Vagina (tissue), 2 donors: ENCODE measurements around the gene CATSPERB. TPM values are rescaled to one million over a fixed set of nuclear protein-coding genes. Genes with fewer than 3 reads are reported as not detected.
"Not testable (repeated sequence)": the region's sequence is repeated elsewhere in the genome, so short reads cannot be mapped to it uniquely, and the experiment has no call there.

Experiments used
- DNase-seq, 2 donors: peaks; one replicate each; pipeline ENCODE4 v3.0.0-alpha.2; 2017; ENCODE audit errors: extremely low spot score in 2 of 2
- H3K27ac ChIP-seq: fragments of 200-600 bp; sonication (generic); one replicate; pipeline ENCODE4 v1.5.1; 2019
- H3K27me3 ChIP-seq: fragments of 200-600 bp; sonication (generic); one replicate; pipeline ENCODE4 v1.5.1; 2019
- H3K36me3 ChIP-seq, 2 donors: fragments of 200-600 bp; sonication (generic); one replicate each; pipeline ENCODE4 v1.5.1; 2017 to 2019
- H3K4me1 ChIP-seq: fragments of 200-600 bp; sonication (generic); one replicate; pipeline ENCODE4 v1.5.1; 2019
- H3K4me3 ChIP-seq, 2 donors: fragments of 200-600 bp; sonication (generic); 1 replicate in 1 of 2; 2 replicates in 1 of 2; pipeline ENCODE4 v1.5.1; 2016 to 2019
- H3K9me3 ChIP-seq: fragments of 200-600 bp; sonication (generic); one replicate; pipeline ENCODE4 v1.5.1; 2019
- POLR2A ChIP-seq, 2 donors: fragments of 450-650 bp; IDR thresholded peaks; one replicate each; pipeline ENCODE4 v1.6.1; 2017; ENCODE audit warnings: antibody characterized with exemption in 2 of 2, mild to moderate bottlenecking in 2 of 2, moderate library complexity in 2 of 2
- POLR2AphosphoS5 ChIP-seq, 2 donors: sonication (generic); formaldehyde crosslinking; IDR thresholded peaks; one replicate each; pipeline ENCODE4 v1.9.0; 2017; ENCODE audit warnings: antibody characterized with exemption in 2 of 2, mild to moderate bottlenecking in 2 of 2, low read depth in 1 of 2; ENCODE audit not compliant: insufficient read depth in 1 of 2
- intact Hi-C: fragments of 100-400 bp; cut with DNase I; formaldehyde crosslinking; loops from one replicate; pipeline ENCODE4 v1.15.1; 2023
- total RNA-seq: library from RNA; depleted of rRNA; stranded (reverse); fragments of >200 nt; gene quantifications from one replicate; pipeline ENCODE4 v1.2.3, GENCODE V29; 2016
- TF ChIP-seq, protein P1 (sequence below), 3 experiments: fragments of 450-650 bp in 2 of 3; fragments of 200-600 bp in 1 of 3; sonication (generic) in 1 of 3; IDR thresholded peaks; one replicate each; pipeline ENCODE4 v1.5.1; 2017 to 2019; ENCODE audit warnings: antibody characterized with exemption in 3 of 3, mild to moderate bottlenecking in 2 of 3, moderate library complexity in 2 of 3

CATSPERB gene
- total RNA-seq, 1 donor from 2014 or later = 5.2 TPM

DNA sequence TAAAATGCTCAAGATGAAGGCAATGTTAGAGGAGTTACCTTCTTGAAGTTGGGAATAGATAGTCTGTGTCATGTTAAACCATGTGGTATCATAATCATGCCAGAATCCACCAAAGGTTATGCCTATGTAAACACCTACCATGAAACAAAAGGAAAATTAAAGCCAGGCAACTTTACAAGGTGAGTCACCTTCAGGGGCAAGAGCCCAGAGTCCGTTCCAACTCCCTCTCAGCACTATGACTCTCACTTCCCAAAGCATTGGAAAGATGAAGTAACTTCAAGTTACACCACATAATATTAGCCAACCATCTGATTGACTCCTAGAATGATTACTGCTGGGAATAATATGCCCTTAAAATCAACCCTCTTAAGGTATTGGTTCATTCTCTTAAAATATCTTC, 38.5 kb downstream of the CATSPERB start:
- TF ChIP-seq, protein P1, sequence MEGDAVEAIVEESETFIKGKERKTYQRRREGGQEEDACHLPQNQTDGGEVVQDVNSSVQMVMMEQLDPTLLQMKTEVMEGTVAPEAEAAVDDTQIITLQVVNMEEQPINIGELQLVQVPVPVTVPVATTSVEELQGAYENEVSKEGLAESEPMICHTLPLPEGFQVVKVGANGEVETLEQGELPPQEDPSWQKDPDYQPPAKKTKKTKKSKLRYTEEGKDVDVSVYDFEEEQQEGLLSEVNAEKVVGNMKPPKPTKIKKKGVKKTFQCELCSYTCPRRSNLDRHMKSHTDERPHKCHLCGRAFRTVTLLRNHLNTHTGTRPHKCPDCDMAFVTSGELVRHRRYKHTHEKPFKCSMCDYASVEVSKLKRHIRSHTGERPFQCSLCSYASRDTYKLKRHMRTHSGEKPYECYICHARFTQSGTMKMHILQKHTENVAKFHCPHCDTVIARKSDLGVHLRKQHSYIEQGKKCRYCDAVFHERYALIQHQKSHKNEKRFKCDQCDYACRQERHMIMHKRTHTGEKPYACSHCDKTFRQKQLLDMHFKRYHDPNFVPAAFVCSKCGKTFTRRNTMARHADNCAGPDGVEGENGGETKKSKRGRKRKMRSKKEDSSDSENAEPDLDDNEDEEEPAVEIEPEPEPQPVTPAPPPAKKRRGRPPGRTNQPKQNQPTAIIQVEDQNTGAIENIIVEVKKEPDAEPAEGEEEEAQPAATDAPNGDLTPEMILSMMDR (IDR thresholded peaks at IDR 0.05) = no peak
- TF ChIP-seq POLR2A (IDR thresholded peaks at IDR 0.05) (no peak), POLR2AphosphoS5 (IDR thresholded peaks at IDR 0.05; ENCODE audit: insufficient read depth in 1 of 2, low read depth in 1 of 2) (no peak)
- H3K27me3 ChIP-seq = no peaks in the 10 kb centered on the region
- H3K4me1 ChIP-seq = no peaks in the 10 kb centered on the region
- no peak for DNase-seq
- intact Hi-C loops = no loop called here
- H3K4me3 ChIP-seq = no peak overlapping the region
- H3K27ac ChIP-seq = no peak overlapping the region
- no peaks in the 10 kb centered on the region for H3K9me3 ChIP-seq
- H3K36me3 ChIP-seq = no peaks in the 10 kb centered on the region

DNA sequence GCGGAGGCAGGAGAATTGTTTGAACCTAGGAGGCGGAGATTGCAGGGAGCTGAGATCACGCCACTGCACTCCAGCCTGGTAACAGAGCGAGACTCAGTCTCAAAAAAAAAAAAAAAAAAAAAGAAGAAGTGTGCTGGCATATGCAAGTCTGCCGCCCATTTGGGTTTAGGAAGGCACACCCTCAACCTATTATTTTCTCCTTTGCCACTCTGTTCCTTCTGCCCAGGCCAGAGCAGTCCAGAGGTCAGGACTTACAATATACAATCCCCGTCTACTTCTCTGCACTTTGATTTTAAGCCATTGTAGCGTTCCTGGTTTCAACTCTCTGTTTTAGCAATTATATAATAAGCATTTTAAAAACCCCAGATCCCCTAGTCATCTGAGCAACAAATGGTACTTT, 39.8 kb downstream of the CATSPERB start:
- no peak for TF ChIP-seq POLR2A (IDR thresholded peaks at IDR 0.05)
- TF ChIP-seq POLR2AphosphoS5 (IDR thresholded peaks at IDR 0.05; ENCODE audit: insufficient read depth in 1 of 2, low read depth in 1 of 2) = no peak
- TF ChIP-seq, protein P1 (IDR thresholded peaks at IDR 0.05) = no peak
- Histone ChIP-seq H3K36me3 (no peaks in the 10 kb centered on the region), H3K27ac (no peak overlapping the region), H3K4me1 (no peaks in the 10 kb centered on the region), H3K9me3 (no peaks in the 10 kb centered on the region), H3K4me3 (no peak overlapping the region), H3K27me3 (no peaks in the 10 kb centered on the region)
- DNase-seq = no peak
- intact Hi-C loops = no loop called here

DNA sequence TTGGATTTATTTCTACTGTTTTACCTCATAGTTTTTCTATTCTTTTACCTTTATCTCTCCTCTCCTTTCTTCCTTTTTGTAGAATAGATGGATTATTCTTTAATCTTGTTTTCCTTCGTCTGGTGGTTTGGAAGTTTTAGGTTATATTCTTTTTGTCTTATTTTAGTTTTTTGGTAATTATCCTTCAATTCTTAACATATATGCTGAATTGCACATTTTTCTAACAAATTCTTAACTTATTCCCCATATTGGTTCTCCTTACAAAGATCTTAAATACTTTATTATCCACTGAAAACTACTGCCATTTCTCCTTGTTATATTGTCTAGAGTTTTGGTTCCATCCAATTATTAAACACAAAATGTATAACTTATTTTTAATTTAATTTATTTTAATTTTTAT, 42.3 kb downstream of the CATSPERB start:
- Histone ChIP-seq H3K27ac (no peak overlapping the region), H3K4me3 (no peak overlapping the region), H3K4me1 (no peaks in the 10 kb centered on the region), H3K9me3 (no peaks in the 10 kb centered on the region), H3K36me3 (no peaks in the 10 kb centered on the region), H3K27me3 (no peaks in the 10 kb centered on the region)
- DNase-seq = no peak
- TF ChIP-seq, protein P1 (IDR thresholded peaks at IDR 0.05) = no peak
- TF ChIP-seq POLR2A (IDR thresholded peaks at IDR 0.05) = no peak
- TF ChIP-seq POLR2AphosphoS5 (IDR thresholded peaks at IDR 0.05; ENCODE audit: insufficient read depth in 1 of 2, low read depth in 1 of 2) = no peak
- intact Hi-C loops = no loop called here

DNA sequence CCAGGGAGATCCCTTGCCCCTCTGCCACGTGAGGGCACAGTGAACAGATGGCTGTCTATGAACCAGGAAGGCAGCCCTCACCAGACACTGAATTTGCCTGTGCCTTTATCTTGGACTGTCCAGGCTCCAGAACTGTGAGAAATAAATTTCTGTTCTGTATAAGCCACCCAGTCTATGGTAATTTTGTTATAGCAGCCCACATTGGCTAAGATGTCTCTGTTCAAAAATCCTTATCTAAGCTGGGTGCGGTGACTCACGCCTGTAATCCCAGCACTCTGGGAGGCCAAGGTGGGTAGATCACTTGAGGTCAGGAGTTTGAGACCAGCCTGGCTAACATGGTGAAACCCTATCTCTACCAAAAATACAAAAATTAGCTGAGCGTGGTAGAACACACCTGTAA, 44.5 kb downstream of the CATSPERB start:
- DNase-seq, H3K27ac ChIP-seq, intact Hi-C loops, H3K4me3 ChIP-seq, H3K9me3 ChIP-seq, H3K4me1 ChIP-seq, H3K27me3 ChIP-seq, H3K36me3 ChIP-seq: not testable (repeated sequence)

DNA sequence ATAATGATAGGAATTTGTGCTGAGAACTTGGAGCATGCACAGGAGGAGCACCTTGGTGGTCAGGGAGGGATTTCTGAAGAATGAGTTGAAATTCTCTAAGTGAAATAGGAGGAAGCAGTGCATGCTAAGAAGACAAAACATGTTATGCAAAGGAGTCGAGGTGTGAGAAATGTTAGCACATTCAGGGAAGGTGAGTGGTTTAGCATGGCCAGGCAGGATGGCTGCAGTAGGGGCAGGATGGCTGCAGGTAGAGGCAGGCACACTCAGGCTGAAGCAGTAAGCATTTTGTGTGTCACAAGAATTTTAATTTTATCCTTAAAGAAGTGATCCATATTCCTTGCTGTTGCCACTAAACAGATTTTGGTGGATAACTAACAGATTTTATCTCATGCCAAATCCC, 46.3 kb downstream of the CATSPERB start:
- Histone ChIP-seq H3K27me3 (no peaks in the 10 kb centered on the region), H3K36me3 (no peaks in the 10 kb centered on the region), H3K9me3 (no peaks in the 10 kb centered on the region), H3K4me1 (no peaks in the 10 kb centered on the region), H3K27ac (no peak overlapping the region), H3K4me3 (no peak overlapping the region)
- no peak for DNase-seq
- intact Hi-C loops = no loop called here
- TF ChIP-seq, protein P1 (IDR thresholded peaks at IDR 0.05) = no peak
- TF ChIP-seq POLR2AphosphoS5 (IDR thresholded peaks at IDR 0.05; ENCODE audit: insufficient read depth in 1 of 2, low read depth in 1 of 2) (no peak), POLR2A (IDR thresholded peaks at IDR 0.05) (no peak)
